PFSK-1 (cell line): ENCODE measurements around the gene TMEM233.

Experiments used
- FOXP2 ChIP-seq: optimal IDR thresholded peaks from 2 replicates; pipeline ENCODE3; 2011; ENCODE audit warnings: borderline replicate concordance, control low read depth, inconsistent platforms; ENCODE audit not compliant: insufficient read depth; ENCODE audit errors: extremely low read length, extremely low read depth
- POLR2AphosphoS5 ChIP-seq: IDR thresholded peaks from 2 replicates; pipeline ENCODE4 v1.6.1; 2012; ENCODE audit warnings: low read depth, mild to moderate bottlenecking, control low read depth, low read length, moderate library complexity
- SIN3A ChIP-seq: IDR thresholded peaks from 2 replicates; pipeline ENCODE4 v1.6.1; 2012; ENCODE audit warnings: mild to moderate bottlenecking, low read length, moderate library complexity, borderline replicate concordance; ENCODE audit not compliant: insufficient read depth
- TAF1 ChIP-seq: IDR thresholded peaks from 2 replicates; pipeline ENCODE4 v1.6.1; 2012; ENCODE audit warnings: low read length, control low read depth, borderline replicate concordance; ENCODE audit not compliant: insufficient read depth
- TF ChIP-seq, protein P1 (sequence below), 2 experiments: IDR thresholded peaks; 2 replicates each; pipeline versions ENCODE4 v1.6.1 to v1.8.0; 2011 to 2012; ENCODE audit warnings: low read depth in 2 of 2, low read length in 2 of 2, control low read depth in 1 of 2, inconsistent platforms in 1 of 2, mild to moderate bottlenecking in 1 of 2, moderate library complexity in 1 of 2; ENCODE audit not compliant: insufficient read depth in 1 of 2

Gene TMEM233

DNA sequence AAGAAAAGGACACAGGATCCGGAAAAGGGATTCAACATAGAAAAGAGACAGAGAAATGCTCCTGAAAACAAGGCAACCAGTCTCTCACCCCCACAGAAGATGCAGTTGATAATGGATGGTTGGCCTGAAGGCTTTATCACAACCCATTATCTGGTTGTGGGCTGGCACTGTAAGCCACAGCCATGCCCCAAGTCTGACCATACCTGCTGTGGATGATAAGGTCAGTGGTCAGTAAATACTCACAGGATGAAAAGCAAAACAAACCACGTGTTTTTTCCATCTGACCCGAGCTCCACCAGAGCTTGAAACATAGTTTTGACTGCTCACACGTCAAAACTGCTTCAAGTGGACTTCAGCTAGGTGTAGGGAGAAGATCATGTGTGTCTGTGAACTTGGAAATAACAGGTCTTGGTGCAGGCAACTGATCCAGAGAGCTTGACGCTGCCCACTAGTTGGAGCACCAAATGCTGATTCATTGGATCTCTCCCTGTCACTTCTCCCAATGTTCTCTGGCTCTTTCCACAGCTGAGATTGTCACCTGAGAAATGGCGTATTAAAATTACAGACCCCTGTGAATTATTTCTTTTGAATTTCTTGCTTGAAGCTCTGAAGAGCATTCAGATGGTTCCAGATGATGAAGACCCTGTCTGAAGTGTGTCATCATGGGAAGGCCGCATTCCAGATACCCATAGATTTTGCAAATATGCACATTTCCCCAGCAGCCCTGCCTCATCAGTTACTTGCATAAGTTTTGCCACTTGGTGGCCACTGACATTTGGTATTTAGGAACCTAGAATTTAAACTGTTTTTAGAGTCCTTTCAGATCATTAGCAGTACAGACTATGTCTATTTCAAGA, 8.5 kb downstream of the TMEM233 start:
- TF ChIP-seq FOXP2, result no peak
- TF ChIP-seq SIN3A, result no peak
- no peak for TF ChIP-seq TAF1
- no peak for TF ChIP-seq POLR2AphosphoS5
- TF ChIP-seq, protein P1, sequence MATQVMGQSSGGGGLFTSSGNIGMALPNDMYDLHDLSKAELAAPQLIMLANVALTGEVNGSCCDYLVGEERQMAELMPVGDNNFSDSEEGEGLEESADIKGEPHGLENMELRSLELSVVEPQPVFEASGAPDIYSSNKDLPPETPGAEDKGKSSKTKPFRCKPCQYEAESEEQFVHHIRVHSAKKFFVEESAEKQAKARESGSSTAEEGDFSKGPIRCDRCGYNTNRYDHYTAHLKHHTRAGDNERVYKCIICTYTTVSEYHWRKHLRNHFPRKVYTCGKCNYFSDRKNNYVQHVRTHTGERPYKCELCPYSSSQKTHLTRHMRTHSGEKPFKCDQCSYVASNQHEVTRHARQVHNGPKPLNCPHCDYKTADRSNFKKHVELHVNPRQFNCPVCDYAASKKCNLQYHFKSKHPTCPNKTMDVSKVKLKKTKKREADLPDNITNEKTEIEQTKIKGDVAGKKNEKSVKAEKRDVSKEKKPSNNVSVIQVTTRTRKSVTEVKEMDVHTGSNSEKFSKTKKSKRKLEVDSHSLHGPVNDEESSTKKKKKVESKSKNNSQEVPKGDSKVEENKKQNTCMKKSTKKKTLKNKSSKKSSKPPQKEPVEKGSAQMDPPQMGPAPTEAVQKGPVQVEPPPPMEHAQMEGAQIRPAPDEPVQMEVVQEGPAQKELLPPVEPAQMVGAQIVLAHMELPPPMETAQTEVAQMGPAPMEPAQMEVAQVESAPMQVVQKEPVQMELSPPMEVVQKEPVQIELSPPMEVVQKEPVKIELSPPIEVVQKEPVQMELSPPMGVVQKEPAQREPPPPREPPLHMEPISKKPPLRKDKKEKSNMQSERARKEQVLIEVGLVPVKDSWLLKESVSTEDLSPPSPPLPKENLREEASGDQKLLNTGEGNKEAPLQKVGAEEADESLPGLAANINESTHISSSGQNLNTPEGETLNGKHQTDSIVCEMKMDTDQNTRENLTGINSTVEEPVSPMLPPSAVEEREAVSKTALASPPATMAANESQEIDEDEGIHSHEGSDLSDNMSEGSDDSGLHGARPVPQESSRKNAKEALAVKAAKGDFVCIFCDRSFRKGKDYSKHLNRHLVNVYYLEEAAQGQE (IDR thresholded peaks at IDR 0.05; ENCODE audit: insufficient read depth in 1 of 2, low read depth in 2 of 2, low read length in 2 of 2), result no peak

DNA sequence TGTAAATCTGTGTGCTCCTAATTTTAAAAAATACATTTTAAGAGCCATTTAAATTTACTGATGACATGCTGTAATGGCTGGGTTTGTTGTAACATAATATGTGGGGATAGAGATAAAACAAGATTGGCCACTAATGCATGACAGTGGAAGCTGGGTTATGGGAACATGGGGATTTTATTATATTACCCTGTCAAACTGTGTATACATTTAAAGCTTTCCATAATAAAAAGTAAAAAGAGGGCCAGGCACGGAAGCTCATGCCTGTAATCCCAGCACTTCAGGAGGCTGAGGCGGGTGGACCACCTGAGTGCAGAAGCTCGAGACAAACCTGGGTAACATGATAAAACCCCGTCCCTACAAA, 9.1 kb downstream of the TMEM233 start:
- TF ChIP-seq, protein P1 (IDR thresholded peaks at IDR 0.05; ENCODE audit: insufficient read depth in 1 of 2, low read depth in 2 of 2, low read length in 2 of 2), result no peak
- no peak for TF ChIP-seq SIN3A
- TF ChIP-seq TAF1, result no peak
- no peak for TF ChIP-seq POLR2AphosphoS5
- TF ChIP-seq FOXP2, result no peak

DNA sequence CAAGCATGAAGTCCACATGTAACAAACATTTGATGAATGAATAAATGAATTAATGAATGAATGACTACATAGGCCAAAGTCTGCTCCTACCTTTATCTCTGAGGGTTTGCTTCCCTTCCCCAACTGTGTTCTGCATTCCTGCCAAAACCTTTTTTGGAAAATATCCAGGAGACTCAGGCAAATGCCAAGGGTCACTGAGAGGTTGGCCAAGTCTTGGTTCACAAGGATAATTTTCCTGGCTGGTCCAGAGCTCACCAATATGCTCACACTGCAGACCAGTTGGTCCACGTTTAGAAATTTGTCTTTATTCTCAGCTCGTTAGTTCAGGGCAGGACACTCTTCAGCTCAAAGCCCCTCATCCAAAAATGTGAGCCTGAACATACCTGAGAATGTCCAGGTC, 10.2 kb downstream of the TMEM233 start:
- no peak for TF ChIP-seq POLR2AphosphoS5
- no peak for TF ChIP-seq FOXP2
- TF ChIP-seq SIN3A, result no peak
- TF ChIP-seq TAF1, result no peak
- TF ChIP-seq, protein P1 (IDR thresholded peaks at IDR 0.05; ENCODE audit: insufficient read depth in 1 of 2, low read depth in 2 of 2, low read length in 2 of 2), result no peak

DNA sequence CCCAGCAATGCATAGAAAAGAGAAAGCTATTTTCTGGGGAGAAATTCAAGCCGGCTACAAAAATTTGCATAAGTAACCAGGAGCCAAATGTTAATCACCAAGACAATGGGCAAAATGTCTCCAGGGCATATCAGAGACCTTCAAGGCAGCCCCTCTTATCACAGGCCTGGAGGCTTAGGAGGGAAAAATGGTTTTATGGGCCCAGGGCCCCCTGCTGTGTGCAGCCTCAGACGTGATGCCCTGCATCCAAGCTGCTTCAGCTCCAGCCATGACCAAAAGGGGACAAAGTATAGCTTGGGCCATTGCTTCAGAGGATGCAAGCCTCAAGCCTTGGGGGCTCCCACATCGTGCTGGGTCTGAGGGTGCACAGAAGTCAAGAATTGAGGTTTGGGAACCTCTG, 15.8 kb downstream of the TMEM233 start:
- TF ChIP-seq FOXP2 (no peak), POLR2AphosphoS5 (no peak), SIN3A (no peak), TAF1 (no peak)
- TF ChIP-seq, protein P1 (IDR thresholded peaks at IDR 0.05; ENCODE audit: insufficient read depth in 1 of 2, low read depth in 2 of 2, low read length in 2 of 2), result no peak
